ENCODE measurements around the gene RFX7. TPM values are rescaled to one million over a fixed set of nuclear protein-coding genes. Genes with fewer than 3 reads are reported as not detected.
A peak's percentile ranks its signal among the peaks of the same experiment; 100 is the strongest.
"Not testable (repeated sequence)": the region's sequence is repeated elsewhere in the genome, so short reads cannot be mapped to it uniquely, and the experiment has no call there.

RFX7 gene
- total RNA-seq, 1 donor from 2014 or later = 51.2 TPM

- peaks cover 3% of the 10 kb centered on the region for H3K4me1 Mint-ChIP-seq
- H3K27ac Mint-ChIP-seq = no peak overlapping the region
- H3K36me3 Mint-ChIP-seq = peaks cover 28% of the 10 kb centered on the region
- no peak for DNase-seq (ENCODE audit: low spot score in 2 of 2, unreplicated experiment in 2 of 2)
- no peaks in the 10 kb centered on the region for H3K27me3 Mint-ChIP-seq (ENCODE audit: low read depth)
- H3K4me3 Mint-ChIP-seq = no peak overlapping the region
- H3K9me3 Mint-ChIP-seq = peaks cover 14% of the 10 kb centered on the region
- no peak for TF ChIP-seq CTCF (IDR thresholded peaks at IDR 0.05; ENCODE audit: unreplicated experiment)
Measured at GRCh38 chr15:56168394-56168793, 75.3 kb downstream of the RFX7 start.

GRCh38 chr15:56165234-56165633 is 78.4 kb downstream of the RFX7 start:
- H3K4me3 Mint-ChIP-seq = no peak overlapping the region
- H3K27me3 Mint-ChIP-seq (ENCODE audit: low read depth) = no peaks in the 10 kb centered on the region
- H3K4me1 Mint-ChIP-seq = peaks cover 31% of the 10 kb centered on the region
- no peak for TF ChIP-seq CTCF (IDR thresholded peaks at IDR 0.05; ENCODE audit: unreplicated experiment)
- no peaks in the 10 kb centered on the region for H3K36me3 Mint-ChIP-seq
- H3K9me3 Mint-ChIP-seq = no peaks in the 10 kb centered on the region
- no peak for DNase-seq (ENCODE audit: low spot score in 2 of 2, unreplicated experiment in 2 of 2)
- no peak overlapping the region for H3K27ac Mint-ChIP-seq

- no peak for DNase-seq (ENCODE audit: low spot score in 2 of 2, unreplicated experiment in 2 of 2)
- Mint-ChIP-seq H3K36me3 (peaks cover 7% of the 10 kb centered on the region), H3K4me3 (no peak overlapping the region), H3K4me1 (peaks cover 35% of the 10 kb centered on the region), H3K27ac (peak overlapping the region; percentile 68), H3K27me3 (ENCODE audit: low read depth) (no peaks in the 10 kb centered on the region), H3K9me3 (no peaks in the 10 kb centered on the region)
- TF ChIP-seq CTCF (IDR thresholded peaks at IDR 0.05; ENCODE audit: unreplicated experiment) = no peak
Measured at GRCh38 chr15:56160966-56161365, 82.7 kb downstream of the RFX7 start.

GRCh38 chr15:56156877-56157276 is 86.8 kb downstream of the RFX7 start:
- peaks cover 45% of the 10 kb centered on the region for H3K36me3 Mint-ChIP-seq
- H3K4me3 Mint-ChIP-seq = no peak overlapping the region
- no peaks in the 10 kb centered on the region for H3K27me3 Mint-ChIP-seq (ENCODE audit: low read depth)
- no peak overlapping the region for H3K27ac Mint-ChIP-seq
- H3K4me1 Mint-ChIP-seq = peaks cover 17% of the 10 kb centered on the region
- H3K9me3 Mint-ChIP-seq = peaks cover 33% of the 10 kb centered on the region
- TF ChIP-seq CTCF (IDR thresholded peaks at IDR 0.05; ENCODE audit: unreplicated experiment) = no peak
- DNase-seq (ENCODE audit: low spot score in 2 of 2, unreplicated experiment in 2 of 2) = no peak

- H3K4me3 Mint-ChIP-seq; DNase-seq (ENCODE audit: low spot score in 2 of 2, unreplicated experiment in 2 of 2); H3K27me3 Mint-ChIP-seq (ENCODE audit: low read depth); H3K4me1 Mint-ChIP-seq; H3K27ac Mint-ChIP-seq: not testable (repeated sequence)
- Mint-ChIP-seq H3K9me3 (peaks cover 46% of the 10 kb centered on the region), H3K36me3 (peaks cover 59% of the 10 kb centered on the region)
Measured at GRCh38 chr15:56155278-56155677, 88.4 kb downstream of the RFX7 start.

DNA sequence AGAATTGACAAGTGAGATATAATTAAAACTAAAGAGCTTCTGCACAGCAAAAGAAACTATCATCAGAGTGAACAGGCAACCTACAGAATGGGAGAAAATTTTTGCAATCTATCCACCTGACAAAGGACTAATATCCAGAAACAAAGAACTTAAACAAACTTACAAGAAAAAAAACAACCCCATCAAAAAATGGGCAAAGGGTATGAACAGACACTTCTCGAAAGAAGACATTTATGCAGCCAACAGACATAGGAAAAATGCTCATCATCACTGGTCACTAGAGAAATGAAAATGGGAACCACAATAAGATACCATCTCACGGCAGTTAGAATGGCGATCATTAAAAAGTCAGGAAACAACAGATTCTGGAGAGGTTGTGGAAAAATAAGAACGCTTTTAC is 88.9 kb downstream of the RFX7 start:
- not testable (repeated sequence) for H3K27ac Mint-ChIP-seq; H3K4me3 Mint-ChIP-seq; DNase-seq (ENCODE audit: low spot score in 2 of 2, unreplicated experiment in 2 of 2); H3K4me1 Mint-ChIP-seq; H3K27me3 Mint-ChIP-seq (ENCODE audit: low read depth)
- Mint-ChIP-seq H3K36me3 (peaks cover 61% of the 10 kb centered on the region), H3K9me3 (peaks cover 48% of the 10 kb centered on the region)

GRCh38 chr15:56150204-56150603 is 93.5 kb downstream of the RFX7 start:
- Mint-ChIP-seq H3K4me3 (no peak overlapping the region), H3K9me3 (peaks cover 57% of the 10 kb centered on the region), H3K36me3 (peaks cover 68% of the 10 kb centered on the region), H3K4me1 (peaks cover 18% of the 10 kb centered on the region), H3K27ac (no peak overlapping the region), H3K27me3 (ENCODE audit: low read depth) (no peaks in the 10 kb centered on the region)
- TF ChIP-seq CTCF (IDR thresholded peaks at IDR 0.05; ENCODE audit: unreplicated experiment) = no peak
- DNase-seq (ENCODE audit: low spot score in 2 of 2, unreplicated experiment in 2 of 2) = no peak

Data from mesothelial cell of epicardium (in vitro differentiated cells).